Ishikawa (cell line): Measurements from ENCODE around the gene IRF2BPL.

Source experiments
- CEBPB ChIP-seq: IDR thresholded peaks from 2 replicates; pipeline ENCODE4 v1.6.1; 2012
- CREB1 ChIP-seq: IDR thresholded peaks from 2 replicates; pipeline ENCODE4 v1.6.1; 2012; ENCODE audit warnings: low read depth
- EP300 ChIP-seq: IDR thresholded peaks from 2 replicates; pipeline ENCODE4 v1.6.1; 2012; ENCODE audit warnings: borderline replicate concordance
- NFIC ChIP-seq: IDR thresholded peaks from 2 replicates; pipeline ENCODE4 v1.6.1; 2012
- RAD21 ChIP-seq: IDR thresholded peaks from 2 replicates; pipeline ENCODE4 v1.6.1; 2012; ENCODE audit warnings: low read depth
- TAF1 ChIP-seq: IDR thresholded peaks from 2 replicates; pipeline ENCODE4 v1.6.1; 2012; ENCODE audit warnings: low read depth, mild to moderate bottlenecking
- TF ChIP-seq, protein P1 (sequence below): IDR thresholded peaks from 2 replicates; pipeline ENCODE4 v1.6.1; 2012; ENCODE audit warnings: low read depth, mild to moderate bottlenecking

DNA sequence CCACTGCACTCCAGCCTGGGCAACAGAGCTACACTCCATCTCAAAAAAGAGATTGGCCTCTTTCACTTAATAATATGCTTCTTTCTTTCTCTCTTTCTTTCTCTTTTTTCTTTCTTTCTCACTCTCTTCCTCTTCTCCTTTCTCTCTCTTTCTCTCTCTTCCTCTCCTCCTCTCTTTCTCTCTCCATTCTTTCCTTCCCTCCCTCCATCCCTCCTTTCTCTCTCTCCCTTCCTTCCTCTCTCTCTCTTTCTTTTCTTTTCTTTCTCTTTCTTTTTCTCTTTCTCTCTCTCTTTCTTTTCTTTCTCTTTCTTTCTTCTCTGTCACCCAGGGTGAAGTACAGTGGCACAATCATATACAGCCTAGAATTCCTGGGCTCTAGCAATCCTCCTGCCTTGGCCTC, 38.4 kb downstream of the IRF2BPL start:
- TF ChIP-seq EP300 (no peak), RAD21 (no peak), CEBPB (no peak), CREB1 (no peak), NFIC (no peak), TAF1 (no peak)
- TF ChIP-seq, protein P1, sequence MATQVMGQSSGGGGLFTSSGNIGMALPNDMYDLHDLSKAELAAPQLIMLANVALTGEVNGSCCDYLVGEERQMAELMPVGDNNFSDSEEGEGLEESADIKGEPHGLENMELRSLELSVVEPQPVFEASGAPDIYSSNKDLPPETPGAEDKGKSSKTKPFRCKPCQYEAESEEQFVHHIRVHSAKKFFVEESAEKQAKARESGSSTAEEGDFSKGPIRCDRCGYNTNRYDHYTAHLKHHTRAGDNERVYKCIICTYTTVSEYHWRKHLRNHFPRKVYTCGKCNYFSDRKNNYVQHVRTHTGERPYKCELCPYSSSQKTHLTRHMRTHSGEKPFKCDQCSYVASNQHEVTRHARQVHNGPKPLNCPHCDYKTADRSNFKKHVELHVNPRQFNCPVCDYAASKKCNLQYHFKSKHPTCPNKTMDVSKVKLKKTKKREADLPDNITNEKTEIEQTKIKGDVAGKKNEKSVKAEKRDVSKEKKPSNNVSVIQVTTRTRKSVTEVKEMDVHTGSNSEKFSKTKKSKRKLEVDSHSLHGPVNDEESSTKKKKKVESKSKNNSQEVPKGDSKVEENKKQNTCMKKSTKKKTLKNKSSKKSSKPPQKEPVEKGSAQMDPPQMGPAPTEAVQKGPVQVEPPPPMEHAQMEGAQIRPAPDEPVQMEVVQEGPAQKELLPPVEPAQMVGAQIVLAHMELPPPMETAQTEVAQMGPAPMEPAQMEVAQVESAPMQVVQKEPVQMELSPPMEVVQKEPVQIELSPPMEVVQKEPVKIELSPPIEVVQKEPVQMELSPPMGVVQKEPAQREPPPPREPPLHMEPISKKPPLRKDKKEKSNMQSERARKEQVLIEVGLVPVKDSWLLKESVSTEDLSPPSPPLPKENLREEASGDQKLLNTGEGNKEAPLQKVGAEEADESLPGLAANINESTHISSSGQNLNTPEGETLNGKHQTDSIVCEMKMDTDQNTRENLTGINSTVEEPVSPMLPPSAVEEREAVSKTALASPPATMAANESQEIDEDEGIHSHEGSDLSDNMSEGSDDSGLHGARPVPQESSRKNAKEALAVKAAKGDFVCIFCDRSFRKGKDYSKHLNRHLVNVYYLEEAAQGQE, result no peak
